Suprapubic skin (tissue), 4 donors: ENCODE measurements around the gene TMEM135.

Experiments used
- EP300 ChIP-seq: sonication (generic); formaldehyde crosslinking; IDR thresholded peaks from one replicate; pipeline ENCODE4 v1.6.1; 2017; ENCODE audit warnings: antibody characterized with exemption
- POLR2A ChIP-seq, 2 donors: fragments of 450-650 bp; IDR thresholded peaks; one replicate each; pipeline ENCODE4 v1.6.1; 2017; ENCODE audit warnings: antibody characterized with exemption in 2 of 2, mild to moderate bottlenecking in 2 of 2, moderate library complexity in 2 of 2
- POLR2AphosphoS5 ChIP-seq, 3 donors: sonication (generic); formaldehyde crosslinking; IDR thresholded peaks; one replicate each; pipeline ENCODE4 v1.6.1; 2017; ENCODE audit warnings: antibody characterized with exemption in 3 of 3
- TF ChIP-seq, protein P1 (sequence below), 2 donors: fragments of 200-600 bp in 1 of 2; fragments of 450-650 bp in 1 of 2; sonication (generic) in 1 of 2; IDR thresholded peaks; one replicate each; pipeline ENCODE4 v1.5.1; 2016 to 2019; ENCODE audit warnings: antibody characterized with exemption in 2 of 2, mild to moderate bottlenecking in 1 of 2, moderate library complexity in 1 of 2

DNA sequence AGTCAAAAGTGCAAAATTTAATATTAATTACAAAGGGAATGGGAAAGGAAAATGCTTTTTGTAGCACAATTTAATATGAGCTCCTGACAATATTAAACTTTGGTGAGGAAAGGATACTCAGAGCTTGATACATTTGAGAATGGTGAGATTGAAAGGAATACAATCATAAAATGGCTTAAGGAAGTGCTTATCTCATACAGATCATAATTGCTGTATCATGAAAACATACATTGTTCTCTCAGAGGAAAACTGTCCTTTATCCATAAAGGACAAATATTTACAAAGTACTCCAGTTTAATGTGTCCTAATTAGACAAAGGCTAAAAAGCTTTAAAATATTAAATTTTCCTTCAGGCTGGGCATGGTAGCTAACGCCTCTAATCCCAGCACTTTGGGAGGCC, 260.4 kb downstream of the TMEM135 start:
- TF ChIP-seq, protein P1, sequence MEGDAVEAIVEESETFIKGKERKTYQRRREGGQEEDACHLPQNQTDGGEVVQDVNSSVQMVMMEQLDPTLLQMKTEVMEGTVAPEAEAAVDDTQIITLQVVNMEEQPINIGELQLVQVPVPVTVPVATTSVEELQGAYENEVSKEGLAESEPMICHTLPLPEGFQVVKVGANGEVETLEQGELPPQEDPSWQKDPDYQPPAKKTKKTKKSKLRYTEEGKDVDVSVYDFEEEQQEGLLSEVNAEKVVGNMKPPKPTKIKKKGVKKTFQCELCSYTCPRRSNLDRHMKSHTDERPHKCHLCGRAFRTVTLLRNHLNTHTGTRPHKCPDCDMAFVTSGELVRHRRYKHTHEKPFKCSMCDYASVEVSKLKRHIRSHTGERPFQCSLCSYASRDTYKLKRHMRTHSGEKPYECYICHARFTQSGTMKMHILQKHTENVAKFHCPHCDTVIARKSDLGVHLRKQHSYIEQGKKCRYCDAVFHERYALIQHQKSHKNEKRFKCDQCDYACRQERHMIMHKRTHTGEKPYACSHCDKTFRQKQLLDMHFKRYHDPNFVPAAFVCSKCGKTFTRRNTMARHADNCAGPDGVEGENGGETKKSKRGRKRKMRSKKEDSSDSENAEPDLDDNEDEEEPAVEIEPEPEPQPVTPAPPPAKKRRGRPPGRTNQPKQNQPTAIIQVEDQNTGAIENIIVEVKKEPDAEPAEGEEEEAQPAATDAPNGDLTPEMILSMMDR (IDR thresholded peaks at IDR 0.05), result no peak
- TF ChIP-seq POLR2A (IDR thresholded peaks at IDR 0.05), result no peak
- no peak for TF ChIP-seq POLR2AphosphoS5 (IDR thresholded peaks at IDR 0.05)
- TF ChIP-seq EP300, result no peak
